ENCODE results near the gene MAP3K12. TPM values are rescaled to one million over a fixed set of nuclear protein-coding genes. Genes with fewer than 3 reads are reported as not detected.
A peak's percentile ranks its signal among the peaks of the same experiment; 100 is the strongest.

The MAP3K12 gene
- total RNA-seq, 1 experiment from 2014 or later, result 4.6 TPM

- Mint-ChIP-seq H3K27me3 (ENCODE audit: unreplicated experiment) (no peaks in the 10 kb centered on the region), H3K9me3 (ENCODE audit: low read depth, unreplicated experiment) (no peaks in the 10 kb centered on the region), H3K36me3 (ENCODE audit: insufficient read depth, unreplicated experiment) (peaks cover 22% of the 10 kb centered on the region), H3K27ac (ENCODE audit: unreplicated experiment) (peak overlapping the region; percentile 83), H3K4me1 (ENCODE audit: low read depth, unreplicated experiment) (no peaks in the 10 kb centered on the region), H3K4me3 (ENCODE audit: low read depth, unreplicated experiment) (peak overlapping the region; percentile 36)
- CTCF ChIA-PET, result interaction anchor here (1.1 to 1.6 kb wide), 2 partner anchors 120 to 138 kb away, joined by 3 to 5 read pairs; partner anchors contain the start of gene ATP5MC2
- TF ChIP-seq CTCF (IDR thresholded peaks at IDR 0.05; ENCODE audit: unreplicated experiment), result no peak
- intact Hi-C loops (cut with micrococcal nuclease; ENCODE audit: unreplicated experiment), result no loop called here
- DNase-seq, result peak; percentile 22
- BruUV-seq (replicated peaks), result no TSS peak
Observed at GRCh38 chr12:53538209-53538689, 39.0 kb upstream of the MAP3K12 start.

GRCh38 chr12:53536962-53537361 lies 37.7 kb upstream of the MAP3K12 start:
- no peak overlapping the region for H3K27ac Mint-ChIP-seq (ENCODE audit: unreplicated experiment)
- no peak for DNase-seq
- peaks cover 31% of the 10 kb centered on the region for H3K36me3 Mint-ChIP-seq (ENCODE audit: insufficient read depth, unreplicated experiment)
- H3K4me3 Mint-ChIP-seq (ENCODE audit: low read depth, unreplicated experiment), result no peak overlapping the region
- H3K4me1 Mint-ChIP-seq (ENCODE audit: low read depth, unreplicated experiment), result no peaks in the 10 kb centered on the region
- H3K9me3 Mint-ChIP-seq (ENCODE audit: low read depth, unreplicated experiment), result no peaks in the 10 kb centered on the region
- intact Hi-C loops (cut with micrococcal nuclease; ENCODE audit: unreplicated experiment), result no loop called here
- BruUV-seq (replicated peaks), result no TSS peak
- CTCF ChIA-PET, result no interaction called here
- H3K27me3 Mint-ChIP-seq (ENCODE audit: unreplicated experiment), result no peaks in the 10 kb centered on the region
- TF ChIP-seq CTCF (IDR thresholded peaks at IDR 0.05; ENCODE audit: unreplicated experiment), result no peak

- no peak for TF ChIP-seq CTCF (IDR thresholded peaks at IDR 0.05; ENCODE audit: unreplicated experiment)
- no peak overlapping the region for H3K27ac Mint-ChIP-seq (ENCODE audit: unreplicated experiment)
- H3K4me1 Mint-ChIP-seq (ENCODE audit: low read depth, unreplicated experiment), result no peaks in the 10 kb centered on the region
- intact Hi-C loops (cut with micrococcal nuclease; ENCODE audit: unreplicated experiment), result no loop called here
- BruUV-seq (replicated peaks), result no TSS peak
- no peaks in the 10 kb centered on the region for H3K27me3 Mint-ChIP-seq (ENCODE audit: unreplicated experiment)
- CTCF ChIA-PET, result no interaction called here
- peaks cover 37% of the 10 kb centered on the region for H3K36me3 Mint-ChIP-seq (ENCODE audit: insufficient read depth, unreplicated experiment)
- no peaks in the 10 kb centered on the region for H3K9me3 Mint-ChIP-seq (ENCODE audit: low read depth, unreplicated experiment)
- no peak overlapping the region for H3K4me3 Mint-ChIP-seq (ENCODE audit: low read depth, unreplicated experiment)
- no peak for DNase-seq
Observed at GRCh38 chr12:53533471-53533870, 34.2 kb upstream of the MAP3K12 start.

GRCh38 chr12:53532524-53533445 lies 33.5 kb upstream of the MAP3K12 start:
- Mint-ChIP-seq H3K4me3 (ENCODE audit: low read depth, unreplicated experiment) (no peak overlapping the region), H3K27me3 (ENCODE audit: unreplicated experiment) (no peaks in the 10 kb centered on the region), H3K9me3 (ENCODE audit: low read depth, unreplicated experiment) (no peaks in the 10 kb centered on the region), H3K36me3 (ENCODE audit: insufficient read depth, unreplicated experiment) (peaks cover 30% of the 10 kb centered on the region), H3K4me1 (ENCODE audit: low read depth, unreplicated experiment) (no peaks in the 10 kb centered on the region), H3K27ac (ENCODE audit: unreplicated experiment) (no peak overlapping the region)
- intact Hi-C loops (cut with micrococcal nuclease; ENCODE audit: unreplicated experiment), result no loop called here
- DNase-seq, result no peak
- no peak for TF ChIP-seq CTCF (IDR thresholded peaks at IDR 0.05; ENCODE audit: unreplicated experiment)
- CTCF ChIA-PET, result no interaction called here
- BruUV-seq (replicated peaks), result no TSS peak

Measured in Calu3 (cell line).